ENCODE results near the gene STXBP1. TPM values are rescaled to one million over a fixed set of nuclear protein-coding genes. Genes with fewer than 3 reads are reported as not detected.

Gene STXBP1
- total and polyA plus RNA-seq, 2 of the 13 experiments (the other 11 are each of a cell fraction or from before 2014, with no cell fraction given): 2.9 TPM

GRCh38 chr9:127707766-127708165 is 95.7 kb downstream of the STXBP1 start:
- intact Hi-C loops (cut with micrococcal nuclease; ENCODE audit: unreplicated experiment): no loop called here
- Histone ChIP-seq H3K27me3 (ENCODE audit: control insufficient read depth in 1 of 2, insufficient read depth in 2 of 2, low read length in 2 of 2) (peaks cover 3 to 13% of the 10 kb centered on the region in 2 experiments; a peak in 2 of 5 replicates), H3K4me2 (ENCODE audit: low read depth, low read length) (no peak overlapping the region), H3K9me3 (ENCODE audit: low read length) (no peaks in the 10 kb centered on the region), H4K20me1 (ENCODE audit: insufficient read depth, low read length) (no peaks in the 10 kb centered on the region; the same call in 1 of the 2 replicates), H3K9ac (ENCODE audit: insufficient read depth, low read depth, low read length) (no peak overlapping the region), H3K27ac (ENCODE audit: extremely low read length, insufficient read depth, low read length) (no peak overlapping the region), H2AFZ (ENCODE audit: low read length) (no peak overlapping the region), H3K4me3 (replicated peaks in 1 of 3; ENCODE audit: insufficient read depth in 1 of 3, low read depth in 2 of 3, low read length in 3 of 3) (no peak overlapping the region), H3K79me2 (ENCODE audit: insufficient read depth, low read length) (no peaks in the 10 kb centered on the region), H3K4me1 (ENCODE audit: insufficient read depth, low read length) (peaks cover 28% of the 10 kb centered on the region), H3K36me3 (replicated peaks in 1 of 2; ENCODE audit: control insufficient read depth in 1 of 2, insufficient read depth in 2 of 2, low read length in 2 of 2) (no peaks in the 10 kb centered on the region)
- TF ChIP-seq ZNF891 (CRISPR knock-in tag; IDR thresholded peaks at IDR 0.05) (no peak), EHMT2 (IDR thresholded peaks at IDR 0.05; ENCODE audit: borderline replicate concordance, low read depth, low read length) (no peak), MYC (CRISPR knock-in tag; IDR thresholded peaks at IDR 0.05; ENCODE audit: borderline replicate concordance) (no peak), ZSCAN5A (CRISPR knock-in tag; IDR thresholded peaks at IDR 0.05; ENCODE audit: borderline replicate concordance) (no peak), PCBP1 (IDR thresholded peaks at IDR 0.05; ENCODE audit: borderline replicate concordance, low read depth, low read length) (no peak), RNF2 (conservative IDR thresholded peaks at IDR 0.05; ENCODE audit: low read depth) (no peak), STAG1 (CRISPR knock-in tag; IDR thresholded peaks at IDR 0.05) (peak; percentile 55), RAD21 (CRISPR knock-in tag; IDR thresholded peaks at IDR 0.05) (peak; percentile 31; the same call in 1 of the 2 replicates), ZNF264 (CRISPR knock-in tag; IDR thresholded peaks at IDR 0.05) (no peak), CHD4 (IDR thresholded peaks at IDR 0.05; ENCODE audit: borderline replicate concordance, low read length) (0 out of 2 replicates have a peak, but pooled peaks have one; percentile 43), MATR3 (CRISPR knock-in tag; IDR thresholded peaks at IDR 0.05) (no peak), ZNF557 (CRISPR knock-in tag; IDR thresholded peaks at IDR 0.05) (no peak), ZNF629 (CRISPR knock-in tag; conservative IDR thresholded peaks at IDR 0.05) (peak; percentile 92), ZNF136 (CRISPR knock-in tag; IDR thresholded peaks at IDR 0.05; ENCODE audit: low read depth) (no peak), ZMYM3 (CRISPR knock-in tag; IDR thresholded peaks at IDR 0.05) (0 out of 2 replicates have a peak, but pooled peaks have one; percentile 21), RORA (CRISPR knock-in tag; IDR thresholded peaks at IDR 0.05) (no peak), CTCF (CRISPR knock-in tag; IDR thresholded peaks at IDR 0.05) (peak; percentile 47)
- ATAC-seq (peak; percentile 21; the same call in 2 of the 3 replicates), FAIRE-seq (no peak), DNase-seq (ENCODE audit: low spot score) (peak; percentile 12)
- ChIA-PET CTCF (ENCODE audit: low intra/inter-chr PET ratio, low total read pairs) (no interaction called here), POLR2A (interaction anchor here (1.4 kb wide), 1 partner anchor 8 kb away, joined by 4 read pairs; the partner anchor contains the start of genes PTRH1 and TTC16)
- in situ Hi-C loops (cut with HindIII; ENCODE audit: extremely low pct_ligation_motif_present, low pct_unique_long_range_greater_than_20kb): no loop called here
- BruUV-seq (replicated peaks): no TSS peak
- WGBS (ENCODE audit: low lambda C conversion rate): 11% methylated on average over 4 of the region's 5 CpGs

Measured in HepG2 (cell line).